LNCaP clone FGC (cell line): ENCODE measurements around the gene ERF.

Experiments
- DNase-seq: peaks from one replicate; pipeline ENCODE4 v3.0.0-alpha.2; 2011; ENCODE audit warnings: low read depth
- H3K4me3 ChIP-seq: 2 replicates; pipeline ENCODE4 v1.5.1; 2011; ENCODE audit warnings: mild to moderate bottlenecking, low read depth, low read length, control low read depth
- TF ChIP-seq, protein P1 (sequence below): IDR thresholded peaks from 2 replicates; pipeline ENCODE4 v1.5.1; 2012; ENCODE audit warnings: mild to moderate bottlenecking; ENCODE audit not compliant: control insufficient read depth, insufficient read depth; ENCODE audit errors: extremely low read depth

Gene ERF

DNA sequence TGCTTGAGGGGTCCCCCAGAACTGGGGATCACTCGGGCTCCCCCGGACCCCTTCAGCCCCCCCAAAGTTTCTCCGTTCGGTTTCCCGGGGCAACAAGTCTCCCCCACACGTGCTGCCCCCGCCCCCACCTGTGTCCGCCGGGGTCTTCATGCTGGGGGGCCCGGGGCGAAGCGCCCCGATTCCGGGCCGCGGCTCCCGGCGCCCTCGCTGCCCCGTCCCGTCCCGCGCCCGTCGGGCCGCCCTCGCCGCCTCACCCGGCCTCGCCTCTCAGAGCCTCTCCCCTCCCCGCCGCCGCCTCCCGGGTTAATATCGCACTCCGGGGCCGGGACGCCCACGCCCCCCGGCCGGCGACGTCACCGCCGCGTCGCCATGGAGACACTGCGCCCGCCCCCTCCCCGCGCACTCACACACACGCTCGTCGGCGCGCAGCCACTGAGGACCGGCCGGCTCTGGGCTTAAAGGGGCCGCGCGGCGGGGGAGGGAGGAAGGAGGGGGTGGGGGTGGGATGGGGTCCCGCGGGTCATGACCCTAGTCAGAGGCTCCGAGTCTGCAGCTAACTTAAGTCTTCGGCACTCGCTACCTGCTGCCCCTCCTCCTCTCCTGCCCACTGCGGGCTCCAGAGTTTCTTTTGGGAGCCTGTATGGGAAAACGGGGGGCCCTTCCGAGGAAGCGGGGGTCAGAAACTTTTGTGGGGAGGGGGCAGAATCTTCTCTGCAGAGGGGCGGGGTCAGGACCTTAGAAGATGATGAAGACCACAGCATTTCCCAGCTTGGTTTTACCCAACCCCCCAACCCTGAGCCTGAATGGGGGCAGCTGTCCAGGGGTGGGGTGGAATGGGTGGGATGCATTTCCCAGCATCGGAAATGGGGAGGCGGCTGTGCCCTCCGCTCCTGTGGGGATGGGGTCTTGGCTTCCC, at the start of gene ERF:
ERF (minus strand) TSS at position 279 of the 916 bp plus-strand sequence; CDS start at position 150, 129 bp downstream.
- H3K4me3 ChIP-seq = peak within 1 kb of the TSS; percentile 82

DNA sequence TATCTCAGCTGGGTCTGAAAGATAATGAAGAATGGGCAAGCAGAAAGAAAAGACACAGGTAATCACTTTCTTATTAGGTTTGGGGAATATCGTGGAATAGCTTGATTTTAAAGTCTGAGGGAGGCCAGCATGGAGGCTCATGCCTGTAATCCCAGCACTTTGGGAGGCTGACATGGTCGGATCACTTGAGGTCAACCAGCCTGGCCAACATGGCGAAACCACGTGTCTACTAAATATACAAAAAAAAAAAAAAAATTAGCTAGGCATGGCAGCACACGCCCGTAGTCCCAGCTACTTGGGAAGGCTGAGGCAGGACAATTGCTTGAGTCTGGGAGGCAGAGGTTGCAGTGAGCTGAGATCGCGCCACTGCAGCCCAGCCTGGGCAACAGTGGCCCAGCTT, 48.9 kb upstream of the ERF start:
- no peak overlapping the region for H3K4me3 ChIP-seq
- DNase-seq = no peak
- TF ChIP-seq, protein P1, sequence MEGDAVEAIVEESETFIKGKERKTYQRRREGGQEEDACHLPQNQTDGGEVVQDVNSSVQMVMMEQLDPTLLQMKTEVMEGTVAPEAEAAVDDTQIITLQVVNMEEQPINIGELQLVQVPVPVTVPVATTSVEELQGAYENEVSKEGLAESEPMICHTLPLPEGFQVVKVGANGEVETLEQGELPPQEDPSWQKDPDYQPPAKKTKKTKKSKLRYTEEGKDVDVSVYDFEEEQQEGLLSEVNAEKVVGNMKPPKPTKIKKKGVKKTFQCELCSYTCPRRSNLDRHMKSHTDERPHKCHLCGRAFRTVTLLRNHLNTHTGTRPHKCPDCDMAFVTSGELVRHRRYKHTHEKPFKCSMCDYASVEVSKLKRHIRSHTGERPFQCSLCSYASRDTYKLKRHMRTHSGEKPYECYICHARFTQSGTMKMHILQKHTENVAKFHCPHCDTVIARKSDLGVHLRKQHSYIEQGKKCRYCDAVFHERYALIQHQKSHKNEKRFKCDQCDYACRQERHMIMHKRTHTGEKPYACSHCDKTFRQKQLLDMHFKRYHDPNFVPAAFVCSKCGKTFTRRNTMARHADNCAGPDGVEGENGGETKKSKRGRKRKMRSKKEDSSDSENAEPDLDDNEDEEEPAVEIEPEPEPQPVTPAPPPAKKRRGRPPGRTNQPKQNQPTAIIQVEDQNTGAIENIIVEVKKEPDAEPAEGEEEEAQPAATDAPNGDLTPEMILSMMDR = no peak

More for the DNA sequence above, at the start of gene ERF:
- TF ChIP-seq, protein P1 = no peak
- DNase-seq = no peak

DNA sequence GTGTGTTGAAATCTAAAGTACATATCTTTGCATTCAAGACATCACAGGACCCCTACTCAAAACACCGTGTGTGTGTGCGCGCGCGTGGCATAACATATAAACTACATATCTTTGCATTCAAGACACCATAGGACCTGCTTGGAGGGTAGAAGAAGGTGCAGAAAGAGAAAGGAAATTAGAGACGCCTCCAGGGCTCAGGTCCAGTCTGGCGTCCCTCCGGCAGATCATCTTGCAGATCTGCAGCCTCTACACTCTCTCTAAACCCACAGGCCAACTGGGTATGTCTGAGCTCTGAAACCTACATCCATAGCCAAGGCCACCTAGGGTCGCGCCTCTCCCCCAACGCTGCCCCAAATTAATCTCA, 48.2 kb upstream of the ERF start:
- TF ChIP-seq, protein P1 = no peak
- DNase-seq = no peak
- peak overlapping the region; percentile 35 for H3K4me3 ChIP-seq

DNA sequence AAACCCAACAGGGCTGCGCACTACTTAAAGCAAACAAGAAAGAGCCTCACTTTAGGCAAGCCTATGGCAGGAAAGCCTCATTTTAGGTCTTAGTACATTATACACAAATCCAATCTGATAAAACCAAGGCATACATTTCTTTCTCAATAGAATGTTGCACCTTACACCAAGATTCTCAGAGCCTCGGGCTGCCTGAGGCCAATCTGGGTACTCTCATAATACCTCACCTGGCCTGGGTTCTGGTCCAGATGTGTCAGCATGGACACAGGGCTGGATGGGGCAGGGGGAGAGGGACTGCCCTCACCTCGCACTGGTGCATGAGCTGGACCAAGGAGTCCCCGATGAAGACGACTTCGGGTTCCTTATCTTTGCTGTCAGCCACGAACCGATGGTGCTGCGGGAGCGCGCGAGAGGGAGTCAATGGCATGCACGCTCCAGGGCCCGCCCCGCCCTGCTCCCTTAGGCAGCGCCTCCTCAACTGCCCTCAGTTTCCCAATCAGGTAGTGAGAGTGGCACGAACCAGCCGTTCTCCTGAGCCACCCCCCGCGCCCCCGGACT, 46.8 kb upstream of the ERF start, which contains the start of gene PRR19:
PRR19 (plus strand) TSS at position 487 of the 558 bp plus-strand sequence. CDS start 7,453 bp downstream, outside the sequence.
- no peak for DNase-seq
- TF ChIP-seq, protein P1 = no peak
- H3K4me3 ChIP-seq = peak within 1 kb of the TSS; percentile 67

DNA sequence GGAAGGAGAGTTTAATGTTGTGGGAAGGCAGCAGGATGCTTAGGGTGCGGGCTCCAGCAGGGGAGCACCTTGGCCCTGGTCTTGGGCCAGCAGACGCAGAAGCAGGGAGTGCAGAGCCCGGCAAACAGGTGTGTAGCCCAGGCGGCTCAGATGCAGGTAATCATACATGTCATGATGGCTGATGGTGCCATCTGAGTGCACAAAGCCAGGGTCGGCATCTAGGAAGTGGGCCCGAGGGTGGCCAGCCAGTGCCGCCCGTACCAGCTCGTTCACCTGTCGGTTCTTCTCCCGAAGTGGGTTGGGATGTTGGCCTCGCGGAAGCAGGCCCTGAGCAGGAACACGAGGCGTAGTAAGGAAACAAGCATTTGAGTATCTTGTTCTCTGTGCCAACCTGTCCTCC, 42.1 kb upstream of the ERF start:
- DNase-seq = no peak
- no peak overlapping the region for H3K4me3 ChIP-seq
- TF ChIP-seq, protein P1 = no peak

DNA sequence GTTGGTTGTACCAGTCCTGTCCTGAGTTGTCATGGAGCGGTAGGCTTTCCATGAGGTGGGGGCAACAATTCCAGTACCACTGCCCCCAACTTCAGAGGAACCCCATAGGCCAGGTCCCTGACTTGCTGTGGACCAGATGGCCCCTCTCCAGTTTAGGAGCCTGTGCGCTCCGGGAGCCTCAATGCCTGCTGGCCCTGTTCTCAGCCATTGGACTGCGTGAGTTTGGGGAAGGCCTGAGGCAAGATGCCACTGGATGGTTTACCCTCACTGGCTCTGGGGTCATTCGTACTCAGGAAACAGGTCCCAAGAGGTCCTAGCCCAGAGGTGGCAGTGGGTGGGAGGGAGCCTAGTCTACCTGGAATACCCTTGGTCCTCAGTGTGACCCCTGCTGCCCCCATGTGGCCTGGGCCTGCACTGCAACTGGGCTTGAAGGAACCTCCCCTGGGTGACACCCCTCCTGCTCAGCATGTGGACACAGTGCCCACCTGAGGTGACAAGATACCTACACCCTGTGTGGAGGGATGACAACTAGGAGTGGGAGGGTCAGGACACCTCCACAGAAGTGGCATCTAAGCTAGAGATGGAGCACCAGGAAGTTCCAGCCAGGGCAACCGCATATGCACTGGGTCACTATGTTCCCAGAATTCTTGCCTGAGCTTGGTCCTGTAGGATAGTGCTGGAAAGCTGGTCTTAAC, 41.0 kb upstream of the ERF start:
- no peak for DNase-seq
- no peak overlapping the region for H3K4me3 ChIP-seq
- TF ChIP-seq, protein P1 = peak; percentile 68
